Hematopoietic multipotent progenitor cell treated with erythropoietin and hydrocortisone succinate and interleukin-3 and kit ligand, for 17 days (in vitro differentiated cells): Measurements from ENCODE around the gene SYCP1.
"Not testable (repeated sequence)": the region's sequence is repeated elsewhere in the genome, so short reads cannot be mapped to it uniquely, and the experiment has no call there.

Source experiments
- DNase-seq: peaks from one replicate; pipeline ENCODE4 v3.0.0-alpha.2; 2015; ENCODE audit warnings: low spot score

The SYCP1 gene, protein sequence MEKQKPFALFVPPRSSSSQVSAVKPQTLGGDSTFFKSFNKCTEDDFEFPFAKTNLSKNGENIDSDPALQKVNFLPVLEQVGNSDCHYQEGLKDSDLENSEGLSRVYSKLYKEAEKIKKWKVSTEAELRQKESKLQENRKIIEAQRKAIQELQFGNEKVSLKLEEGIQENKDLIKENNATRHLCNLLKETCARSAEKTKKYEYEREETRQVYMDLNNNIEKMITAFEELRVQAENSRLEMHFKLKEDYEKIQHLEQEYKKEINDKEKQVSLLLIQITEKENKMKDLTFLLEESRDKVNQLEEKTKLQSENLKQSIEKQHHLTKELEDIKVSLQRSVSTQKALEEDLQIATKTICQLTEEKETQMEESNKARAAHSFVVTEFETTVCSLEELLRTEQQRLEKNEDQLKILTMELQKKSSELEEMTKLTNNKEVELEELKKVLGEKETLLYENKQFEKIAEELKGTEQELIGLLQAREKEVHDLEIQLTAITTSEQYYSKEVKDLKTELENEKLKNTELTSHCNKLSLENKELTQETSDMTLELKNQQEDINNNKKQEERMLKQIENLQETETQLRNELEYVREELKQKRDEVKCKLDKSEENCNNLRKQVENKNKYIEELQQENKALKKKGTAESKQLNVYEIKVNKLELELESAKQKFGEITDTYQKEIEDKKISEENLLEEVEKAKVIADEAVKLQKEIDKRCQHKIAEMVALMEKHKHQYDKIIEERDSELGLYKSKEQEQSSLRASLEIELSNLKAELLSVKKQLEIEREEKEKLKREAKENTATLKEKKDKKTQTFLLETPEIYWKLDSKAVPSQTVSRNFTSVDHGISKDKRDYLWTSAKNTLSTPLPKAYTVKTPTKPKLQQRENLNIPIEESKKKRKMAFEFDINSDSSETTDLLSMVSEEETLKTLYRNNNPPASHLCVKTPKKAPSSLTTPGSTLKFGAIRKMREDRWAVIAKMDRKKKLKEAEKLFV

DNA sequence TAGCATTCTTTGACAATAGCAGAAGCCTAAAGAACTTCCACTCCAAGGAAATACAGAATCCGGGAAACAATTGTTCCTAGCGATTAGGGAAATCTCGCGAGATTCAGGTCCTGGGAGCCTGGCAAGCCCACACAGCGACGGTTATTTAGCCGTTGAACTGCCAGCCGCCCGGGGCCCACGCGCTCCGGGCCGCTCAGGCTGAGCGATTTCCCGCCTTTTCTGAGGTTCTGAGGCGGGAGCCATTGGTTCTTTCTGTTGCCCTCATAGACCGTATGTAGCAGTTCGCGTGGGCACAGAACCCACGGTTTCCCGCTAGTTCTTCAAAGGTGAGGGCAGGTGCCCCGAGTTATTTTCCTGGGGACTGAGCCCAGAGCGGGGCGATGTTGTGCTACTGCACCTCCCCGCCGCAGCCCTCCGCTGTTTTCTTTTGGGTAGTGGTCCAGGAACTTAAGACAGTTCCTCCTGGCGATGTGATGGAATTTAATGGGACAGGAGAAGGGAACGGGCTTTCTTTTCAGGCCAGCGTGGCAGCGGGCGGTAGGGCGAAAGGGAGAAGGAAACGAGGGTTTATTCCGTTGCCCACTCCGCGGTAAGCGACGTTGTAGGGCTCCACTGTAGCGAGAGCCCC, at the start of gene SYCP1:
TSS of gene SYCP1 (plus strand) at position 171 of the 628 bp plus-strand sequence. CDS start 602 bp downstream, outside the sequence.
- no peak for DNase-seq

DNA sequence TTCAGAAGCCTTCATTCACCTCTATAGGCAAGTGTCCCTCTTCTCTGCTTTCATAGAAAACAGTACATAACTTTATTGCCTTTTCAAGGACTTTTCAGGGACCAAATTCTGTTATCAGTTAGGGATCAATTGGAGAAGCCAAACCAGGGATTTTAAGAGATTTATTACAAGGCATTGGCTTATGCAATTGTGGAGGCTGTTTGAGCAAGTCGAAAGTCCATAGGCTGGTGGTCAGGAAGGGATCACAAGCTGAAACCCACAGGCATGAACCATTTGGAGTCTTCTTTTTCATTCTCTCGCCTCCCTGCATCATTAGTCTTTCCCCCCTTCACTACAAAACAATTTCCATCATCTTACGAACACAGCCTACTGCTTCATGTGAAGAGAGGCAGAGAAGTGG, 34.8 kb upstream of the SYCP1 start:
- no peak for DNase-seq

DNA sequence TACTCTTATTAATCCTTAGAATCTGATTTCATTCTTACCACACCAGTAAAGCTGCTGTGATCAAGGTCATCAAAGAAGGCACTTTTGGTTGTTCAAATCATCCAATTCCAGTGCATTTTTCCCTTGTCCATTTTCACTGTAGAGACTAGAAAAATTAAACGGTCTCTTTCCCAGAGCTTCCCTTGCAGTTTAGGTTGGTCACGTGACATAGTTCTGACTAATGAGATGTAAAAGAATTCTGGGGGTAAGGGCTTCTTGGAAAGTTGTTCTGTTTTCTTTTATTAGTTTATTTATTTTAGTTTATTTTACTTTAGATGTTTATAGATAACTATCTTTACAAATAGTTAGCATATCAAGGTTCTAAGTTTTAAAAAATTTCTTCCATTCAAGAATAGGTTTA, 34.3 kb upstream of the SYCP1 start:
- DNase-seq: no peak

DNA sequence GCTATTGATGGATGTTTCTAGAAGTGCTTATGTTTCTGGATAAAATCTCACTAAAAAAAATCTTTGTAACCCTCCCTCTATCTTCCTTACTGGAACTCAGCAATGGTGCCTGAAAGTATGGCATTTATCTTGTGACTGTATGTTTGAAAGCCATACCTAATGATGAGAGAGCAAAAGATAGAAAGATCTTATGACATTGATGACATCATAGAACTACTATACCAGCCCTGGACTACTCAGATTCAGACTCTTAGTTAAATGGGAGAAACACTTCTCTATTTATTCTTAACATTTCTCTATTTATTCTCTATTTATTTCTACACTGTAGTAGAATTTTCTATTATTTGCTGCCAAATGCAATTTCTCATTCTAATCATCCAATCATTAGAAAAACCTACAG, 32.7 kb upstream of the SYCP1 start:
- DNase-seq: no peak

DNA sequence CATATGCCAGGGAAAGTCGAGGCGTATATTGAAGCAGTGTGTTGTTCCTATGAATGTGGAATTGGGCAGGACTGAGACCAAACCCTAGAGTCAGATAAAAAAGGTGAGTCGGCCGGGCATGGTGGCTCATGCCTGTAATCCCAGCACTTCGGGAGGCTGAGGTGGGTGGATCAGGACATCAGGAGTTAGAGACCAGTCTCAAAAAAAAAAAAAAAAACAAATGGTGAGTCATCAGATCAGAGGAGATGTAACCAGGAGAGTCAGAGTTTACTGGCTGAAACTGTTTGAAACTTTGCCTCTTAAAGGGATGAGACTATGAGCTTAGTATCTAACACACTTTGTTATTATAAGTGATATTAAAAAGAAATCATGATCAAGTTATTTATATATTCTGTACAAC, 26.4 kb upstream of the SYCP1 start:
- DNase-seq: no peak

DNA sequence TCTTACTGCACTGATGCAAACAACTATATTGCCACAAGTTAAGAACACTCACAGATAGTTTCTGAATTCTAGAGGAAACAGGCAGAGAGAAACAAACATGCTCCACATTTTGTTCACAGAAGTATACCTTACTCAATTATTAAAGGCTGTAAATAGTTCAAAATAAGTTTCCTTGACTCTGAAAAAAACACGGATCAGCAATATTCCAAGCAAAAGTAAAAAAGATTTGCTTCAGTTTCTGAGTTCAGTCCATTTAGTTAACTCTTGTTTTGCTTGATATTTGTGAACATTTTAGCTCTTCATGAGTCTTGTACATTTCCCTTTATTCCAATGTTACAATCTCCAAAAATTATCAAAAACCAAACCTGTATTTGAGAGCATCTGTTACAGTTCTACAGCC, 24.6 kb upstream of the SYCP1 start:
- not testable (repeated sequence) for DNase-seq

DNA sequence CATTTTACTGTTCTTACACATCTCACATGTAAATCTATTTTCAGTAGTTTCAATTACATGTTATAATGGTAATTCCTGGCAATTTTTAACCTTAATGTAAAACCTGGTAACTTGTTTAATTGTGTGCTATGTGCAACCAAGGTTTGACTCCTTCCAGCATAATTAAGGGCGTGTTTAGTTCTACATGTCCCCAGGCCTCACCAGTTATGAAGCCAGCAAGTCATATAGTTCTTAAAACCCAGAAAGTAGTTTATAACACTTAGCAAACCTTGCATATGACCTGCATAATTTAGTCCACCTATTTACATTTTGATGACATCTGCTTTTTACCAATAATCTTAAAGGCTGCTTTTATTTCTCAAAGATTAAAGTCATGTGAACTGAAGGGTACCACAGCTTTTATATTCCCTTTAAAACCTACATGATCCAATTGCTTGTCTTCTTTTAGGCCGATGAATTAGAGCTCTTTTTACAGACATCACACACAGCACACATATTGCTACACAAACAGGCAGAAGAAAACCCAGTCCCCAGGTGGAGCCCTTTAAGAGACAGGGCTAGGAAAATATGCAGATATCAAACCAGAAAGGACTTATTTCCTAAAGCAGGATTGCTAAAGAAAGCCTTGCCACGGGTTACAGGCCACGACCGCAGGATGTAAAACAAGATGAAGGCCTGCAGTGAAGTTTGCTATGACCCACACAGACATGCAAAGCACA, 23.2 kb upstream of the SYCP1 start:
- DNase-seq: no peak

DNA sequence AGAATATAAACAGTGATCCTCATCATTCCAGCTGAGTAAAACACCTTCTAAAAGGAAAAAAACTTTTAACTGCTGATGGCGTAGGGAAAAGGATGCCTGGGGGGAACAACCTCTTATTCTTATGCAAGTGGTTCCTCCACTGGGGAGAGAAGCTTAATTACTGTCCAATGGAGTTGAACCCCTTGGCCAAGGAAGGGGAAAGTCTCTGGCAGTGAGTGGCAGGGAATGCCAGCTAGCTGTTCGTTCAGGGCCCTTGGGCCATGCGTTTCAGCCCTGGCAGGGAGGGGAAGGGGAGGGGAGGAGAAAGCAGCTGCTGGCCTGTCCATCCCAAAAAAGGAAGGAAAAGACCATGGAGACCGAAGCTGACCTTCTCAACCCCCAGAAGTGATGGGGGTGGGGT, 22.6 kb upstream of the SYCP1 start:
- DNase-seq: no peak

DNA sequence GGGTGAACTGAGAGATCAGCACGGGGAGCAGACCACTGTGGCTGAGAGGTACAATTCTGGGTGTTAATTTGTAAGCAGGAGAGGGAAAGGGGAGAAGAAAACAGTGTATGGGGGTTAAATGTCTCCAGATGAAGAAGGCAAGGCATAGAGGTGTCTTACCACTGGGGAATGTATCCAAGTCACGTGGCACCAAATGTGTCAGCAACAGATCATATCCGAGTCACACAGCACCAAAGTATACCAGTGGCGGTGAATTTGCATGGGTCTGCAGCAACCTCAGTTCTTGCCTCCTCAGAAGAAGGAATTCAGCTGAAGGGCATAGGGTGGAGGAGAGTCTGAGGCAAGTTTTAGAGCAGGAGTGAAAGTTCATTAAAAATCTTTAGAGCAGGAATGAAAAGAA, 21.2 kb upstream of the SYCP1 start:
- DNase-seq: no peak

DNA sequence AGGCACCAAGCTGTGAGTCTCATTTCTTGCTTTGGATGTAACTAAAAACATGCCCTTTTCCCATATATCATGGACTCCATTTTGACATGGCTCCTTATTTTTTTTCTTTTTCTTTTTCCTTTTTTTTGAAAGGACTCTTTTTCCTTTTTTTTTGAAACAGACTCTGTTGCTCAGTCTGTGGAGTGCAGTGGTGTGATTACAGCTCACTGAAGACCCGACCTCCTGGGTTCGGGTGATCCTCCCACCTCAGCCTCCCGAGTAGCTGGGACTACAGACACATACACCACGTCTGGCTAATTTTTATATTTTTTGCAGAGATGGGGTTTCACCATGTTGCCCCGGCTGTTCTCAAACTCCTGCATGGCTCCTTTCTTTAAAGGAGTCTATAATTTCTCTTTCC, 10.4 kb upstream of the SYCP1 start:
- no peak for DNase-seq

DNA sequence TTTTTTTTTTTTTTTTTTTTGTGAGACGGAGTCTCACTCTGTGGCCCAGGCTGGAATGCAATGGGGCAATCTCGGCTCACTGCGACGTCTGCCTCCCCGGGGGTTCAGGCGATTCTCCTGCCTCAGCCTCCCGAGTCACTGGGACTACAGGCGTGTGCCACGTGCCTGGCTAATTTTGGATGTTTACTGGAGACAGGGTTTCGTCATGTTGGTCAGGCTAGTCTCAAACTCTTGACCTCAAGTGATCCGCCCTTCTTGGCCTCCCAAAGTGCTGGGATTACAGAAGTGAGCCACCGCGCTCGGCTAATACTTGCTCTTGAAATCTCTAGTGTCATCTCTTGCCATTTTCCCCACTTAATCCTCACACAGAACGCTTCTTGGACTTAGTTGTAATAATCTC, 1.1 kb upstream of the SYCP1 start:
- DNase-seq: no peak

DNA sequence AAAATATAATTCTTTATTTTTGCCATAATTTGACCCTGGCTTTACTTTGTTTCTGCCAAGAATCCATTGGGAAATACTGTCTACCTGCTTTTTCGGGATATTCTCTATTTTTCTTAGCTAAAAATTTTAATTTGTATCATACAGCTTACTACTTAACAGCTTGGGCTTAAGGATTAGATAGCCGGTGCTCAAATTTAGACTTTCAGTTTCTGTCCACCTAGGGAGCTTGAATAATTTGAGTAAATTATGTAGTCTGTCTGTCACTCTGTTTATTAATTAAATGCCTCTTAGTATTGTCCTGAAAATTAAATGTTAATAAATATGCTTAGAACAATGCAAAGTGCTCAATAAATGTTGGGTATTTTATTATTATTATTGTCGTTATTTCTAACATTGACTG, 6.7 kb downstream of the SYCP1 start:
- no peak for DNase-seq

DNA sequence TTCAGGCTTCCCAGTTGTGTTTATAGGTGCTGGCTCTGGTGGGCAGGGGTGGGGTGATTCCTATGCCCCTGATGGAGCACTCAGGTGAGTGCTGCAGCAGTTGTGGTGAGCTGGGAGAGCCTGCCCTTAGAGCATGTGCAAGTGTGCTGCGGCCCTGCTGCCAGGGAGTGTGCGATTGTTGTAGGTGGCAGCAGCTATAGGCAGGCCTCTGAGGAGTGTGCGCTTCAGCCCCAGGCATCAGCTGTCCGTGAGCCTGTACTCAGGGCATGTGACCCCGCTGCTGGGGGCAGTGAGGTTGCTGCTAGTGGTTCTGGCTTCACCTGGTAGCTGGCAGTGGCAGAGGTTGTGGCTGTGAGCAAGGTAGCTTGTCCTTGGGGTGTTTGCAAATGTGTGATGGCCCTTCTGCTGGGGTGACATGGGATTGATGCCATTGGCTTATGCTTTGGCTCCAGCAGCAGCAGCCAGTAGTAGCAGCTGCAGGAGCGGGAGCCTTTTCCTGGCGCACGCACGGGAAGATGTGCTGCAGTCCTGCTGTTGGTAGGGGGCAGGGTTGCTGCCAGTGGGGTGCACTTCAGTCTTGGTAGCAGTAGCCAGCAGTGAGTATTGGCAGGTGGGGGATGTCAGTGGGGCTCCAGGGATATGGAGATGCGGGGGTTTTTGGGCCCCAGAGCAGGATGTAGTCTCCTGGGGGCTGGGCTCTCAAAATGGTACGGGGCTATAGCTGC, 37.7 kb downstream of the SYCP1 start:
- no peak for DNase-seq

DNA sequence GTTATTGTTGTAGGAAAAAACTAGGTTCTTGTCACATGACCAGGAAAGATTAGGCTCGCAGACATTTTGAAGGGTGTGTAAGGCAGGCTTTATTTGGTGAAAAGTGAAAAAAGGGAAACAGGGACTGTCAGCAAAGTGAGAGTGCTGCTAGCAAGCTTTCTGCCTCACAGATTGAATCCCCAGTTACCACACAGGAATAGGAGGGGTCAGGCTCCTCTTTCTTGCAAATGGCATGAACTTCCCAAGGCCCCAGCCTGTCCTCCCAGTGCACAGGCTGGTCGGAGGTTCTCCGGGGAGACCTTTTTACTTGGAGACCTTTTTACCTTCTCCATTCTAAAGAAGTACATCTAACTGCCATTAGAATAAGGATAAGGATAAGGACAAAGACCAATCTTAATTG, 42.1 kb downstream of the SYCP1 start:
- no peak for DNase-seq

DNA sequence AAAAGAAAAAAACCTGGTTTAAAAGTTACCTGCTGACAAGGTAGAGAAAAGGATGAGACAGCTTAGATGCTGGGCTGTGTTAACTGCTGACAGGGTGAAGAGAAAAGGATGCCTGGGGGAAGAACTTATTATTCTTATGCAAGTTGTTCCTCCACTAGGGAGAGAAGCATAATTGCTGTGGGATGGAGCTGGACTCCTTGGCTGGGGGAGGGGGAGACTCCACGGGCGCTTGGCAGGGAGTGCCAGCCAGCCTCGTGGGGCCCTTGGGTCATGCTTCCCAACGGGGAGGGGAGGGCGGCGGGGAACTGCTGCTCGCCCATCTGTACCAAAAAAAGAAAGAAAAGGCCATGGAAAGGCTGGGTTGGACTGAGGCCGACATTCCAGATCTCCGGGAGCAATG, 47.2 kb downstream of the SYCP1 start:
- no peak for DNase-seq

DNA sequence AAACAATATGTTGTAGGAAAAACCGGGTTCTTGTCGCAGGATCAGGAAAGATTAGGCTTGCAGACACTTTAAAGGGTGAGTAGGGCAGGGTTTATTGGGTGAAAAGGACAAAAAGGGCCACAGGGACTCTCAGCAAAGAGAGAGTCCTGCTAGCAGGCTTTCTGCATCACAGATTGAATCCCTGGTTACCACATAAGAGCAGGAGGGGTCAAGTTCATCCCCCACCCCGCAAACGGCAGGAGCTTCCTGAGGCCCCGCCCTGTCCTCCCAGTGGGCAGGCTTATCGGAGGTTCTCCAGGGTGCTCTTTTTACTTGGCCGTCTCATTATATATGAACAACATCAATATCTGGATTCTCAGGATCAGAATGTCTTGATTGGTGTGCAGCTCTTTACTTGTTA, 47.7 kb downstream of the SYCP1 start:
- no peak for DNase-seq

DNA sequence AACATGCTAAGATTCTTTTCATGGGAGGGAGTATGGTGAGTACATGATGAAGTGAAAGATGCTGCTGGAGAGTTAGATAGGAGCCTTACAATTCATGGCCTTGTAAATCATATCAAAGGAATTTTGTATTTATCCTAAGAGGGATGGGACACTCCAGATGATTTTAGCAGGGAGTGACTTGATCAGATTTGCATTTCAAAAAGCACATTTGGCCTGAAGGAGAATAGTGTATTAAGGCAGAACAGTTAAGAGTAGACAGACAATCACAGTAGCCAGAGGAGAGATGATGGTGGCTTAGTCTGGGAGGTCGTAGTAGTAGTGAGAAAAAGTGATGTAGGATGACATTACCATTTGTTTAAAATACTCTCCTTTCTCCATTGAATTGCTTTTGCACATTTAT, 48.8 kb downstream of the SYCP1 start:
- DNase-seq: no peak

DNA sequence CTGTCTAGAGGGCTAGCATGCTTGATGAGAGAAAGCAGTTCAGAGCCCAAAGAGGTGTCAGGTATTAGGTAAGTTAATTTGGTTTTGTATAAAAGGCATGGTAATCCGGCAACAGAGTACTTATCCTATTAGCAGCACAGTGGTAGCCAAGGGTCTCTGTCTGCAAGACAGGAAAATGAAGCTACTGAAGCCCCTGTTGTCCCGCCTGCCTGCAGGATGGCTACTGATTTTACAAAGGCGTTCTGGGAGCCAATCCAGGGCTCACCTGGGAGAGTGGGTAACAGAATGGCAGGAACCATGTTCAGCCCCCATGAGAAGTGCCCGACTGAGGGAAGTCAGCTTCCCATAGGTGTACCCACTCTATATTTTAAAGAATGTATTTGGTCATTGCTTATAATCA, 61.1 kb downstream of the SYCP1 start:
- not testable (repeated sequence) for DNase-seq

DNA sequence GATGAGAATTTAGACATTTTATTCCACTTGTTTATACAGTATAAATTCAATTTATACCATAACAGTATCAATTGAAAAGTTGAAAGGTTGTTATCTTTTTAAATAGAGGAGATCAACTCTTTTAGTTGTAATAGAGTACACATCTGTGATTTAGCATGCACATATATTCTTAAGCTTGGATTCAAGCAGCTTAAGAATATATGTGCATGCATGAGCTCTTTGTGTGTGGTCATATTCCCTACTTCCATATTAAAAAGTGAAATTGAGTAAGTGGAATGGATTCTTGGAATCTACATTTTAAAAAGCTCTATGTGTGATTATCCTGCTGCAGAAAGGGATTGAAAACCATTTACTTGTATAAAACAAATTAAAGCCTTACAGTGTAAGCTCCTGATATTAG, 71.9 kb downstream of the SYCP1 start:
- no peak for DNase-seq

DNA sequence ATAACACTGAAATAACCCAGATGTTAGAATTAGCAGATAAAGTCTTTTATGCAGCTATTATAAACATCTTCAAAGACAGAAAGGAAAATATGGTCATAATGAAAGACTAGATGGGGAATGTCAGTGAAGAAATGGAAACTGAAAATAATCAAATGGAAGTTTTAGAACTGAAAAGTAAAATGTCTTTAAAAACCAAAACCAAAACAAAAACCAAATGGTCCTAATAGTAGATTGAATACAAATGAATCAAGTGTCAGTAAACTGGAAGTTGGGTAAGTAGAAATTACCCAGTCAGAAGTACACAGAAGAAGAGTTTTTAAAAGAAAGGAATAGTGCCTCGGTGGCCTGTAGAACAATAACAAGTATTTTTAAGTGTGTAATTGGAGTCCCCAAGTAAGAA, 72.7 kb downstream of the SYCP1 start:
- no peak for DNase-seq

DNA sequence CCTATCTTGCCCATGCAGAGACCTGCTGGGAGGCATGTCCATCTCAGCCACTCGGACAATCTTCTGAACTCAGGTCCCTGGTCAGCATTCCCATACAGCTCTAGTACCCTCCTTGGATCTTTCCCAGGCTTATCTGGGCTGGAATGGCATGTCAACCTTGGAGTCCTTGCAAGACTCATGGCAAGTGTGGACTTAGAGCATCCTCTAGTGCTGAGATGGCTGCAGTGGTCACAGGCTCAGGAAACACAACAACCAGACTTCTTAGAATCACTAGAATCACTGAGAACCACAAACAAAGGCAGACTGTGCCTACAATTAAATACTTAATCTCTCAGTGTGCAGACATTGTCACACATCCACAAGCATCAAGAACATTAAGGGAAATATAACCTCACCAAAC, 101.9 kb downstream of the SYCP1 start:
- no peak for DNase-seq
